ENCODE measurements around the gene SLC17A9. TPM values are rescaled to one million over a fixed set of nuclear protein-coding genes. Genes with fewer than 3 reads are reported as not detected.

Gene SLC17A9
- total RNA-seq, 1 donor from 2014 or later, result 7.0 TPM

DNA sequence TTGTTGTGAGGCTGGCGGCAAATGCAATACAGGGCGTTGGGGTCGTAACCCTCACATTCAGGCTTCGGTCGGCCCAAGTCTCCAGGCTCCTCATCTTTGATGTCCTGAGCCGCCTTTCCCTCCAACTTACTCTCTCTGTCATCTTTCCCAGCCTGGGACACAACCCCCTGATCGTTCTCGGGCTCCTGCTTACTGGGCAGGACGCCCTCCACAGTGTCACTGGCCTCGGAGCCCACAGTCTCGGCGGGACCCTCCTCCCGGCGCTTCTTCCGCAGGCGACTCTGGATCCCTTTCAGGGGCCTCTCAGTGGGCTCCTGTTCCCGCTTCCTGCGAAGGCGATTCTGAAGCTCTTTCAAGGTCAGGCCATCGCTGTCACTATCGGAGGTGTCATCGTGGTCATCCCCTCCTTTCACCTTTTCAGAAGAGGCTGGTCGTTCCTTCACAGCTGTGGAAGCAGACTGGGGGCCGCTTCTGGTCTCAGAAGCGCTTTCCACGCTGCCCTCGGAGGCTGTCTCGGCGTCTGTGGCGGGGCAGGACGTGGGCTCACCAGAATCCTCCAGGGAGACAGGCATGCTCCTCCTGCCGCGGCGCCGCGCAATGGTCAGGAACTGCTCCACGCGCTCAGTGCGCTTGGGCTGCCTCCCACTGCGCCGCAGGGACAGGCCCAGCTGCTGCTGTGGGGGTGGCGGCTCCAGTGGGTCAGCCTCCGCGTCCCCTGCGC lies 41.6 kb upstream of the SLC17A9 start:
- DNase-seq (ENCODE audit: low spot score), result no peak
- Mint-ChIP-seq H3K4me3 (ENCODE audit: unreplicated experiment) (peak overlapping the region; percentile 56), H3K9me3 (ENCODE audit: unreplicated experiment) (no peaks in the 10 kb centered on the region), H3K27ac (ENCODE audit: unreplicated experiment) (no peak overlapping the region), H3K27me3 (ENCODE audit: unreplicated experiment) (peaks cover 5% of the 10 kb centered on the region), H3K4me1 (ENCODE audit: unreplicated experiment) (peaks cover 11% of the 10 kb centered on the region), H3K36me3 (ENCODE audit: low read depth, unreplicated experiment) (peaks cover 49% of the 10 kb centered on the region)
- TF ChIP-seq, protein P1, sequence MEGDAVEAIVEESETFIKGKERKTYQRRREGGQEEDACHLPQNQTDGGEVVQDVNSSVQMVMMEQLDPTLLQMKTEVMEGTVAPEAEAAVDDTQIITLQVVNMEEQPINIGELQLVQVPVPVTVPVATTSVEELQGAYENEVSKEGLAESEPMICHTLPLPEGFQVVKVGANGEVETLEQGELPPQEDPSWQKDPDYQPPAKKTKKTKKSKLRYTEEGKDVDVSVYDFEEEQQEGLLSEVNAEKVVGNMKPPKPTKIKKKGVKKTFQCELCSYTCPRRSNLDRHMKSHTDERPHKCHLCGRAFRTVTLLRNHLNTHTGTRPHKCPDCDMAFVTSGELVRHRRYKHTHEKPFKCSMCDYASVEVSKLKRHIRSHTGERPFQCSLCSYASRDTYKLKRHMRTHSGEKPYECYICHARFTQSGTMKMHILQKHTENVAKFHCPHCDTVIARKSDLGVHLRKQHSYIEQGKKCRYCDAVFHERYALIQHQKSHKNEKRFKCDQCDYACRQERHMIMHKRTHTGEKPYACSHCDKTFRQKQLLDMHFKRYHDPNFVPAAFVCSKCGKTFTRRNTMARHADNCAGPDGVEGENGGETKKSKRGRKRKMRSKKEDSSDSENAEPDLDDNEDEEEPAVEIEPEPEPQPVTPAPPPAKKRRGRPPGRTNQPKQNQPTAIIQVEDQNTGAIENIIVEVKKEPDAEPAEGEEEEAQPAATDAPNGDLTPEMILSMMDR (IDR thresholded peaks at IDR 0.05; ENCODE audit: unreplicated experiment), result no peak

DNA sequence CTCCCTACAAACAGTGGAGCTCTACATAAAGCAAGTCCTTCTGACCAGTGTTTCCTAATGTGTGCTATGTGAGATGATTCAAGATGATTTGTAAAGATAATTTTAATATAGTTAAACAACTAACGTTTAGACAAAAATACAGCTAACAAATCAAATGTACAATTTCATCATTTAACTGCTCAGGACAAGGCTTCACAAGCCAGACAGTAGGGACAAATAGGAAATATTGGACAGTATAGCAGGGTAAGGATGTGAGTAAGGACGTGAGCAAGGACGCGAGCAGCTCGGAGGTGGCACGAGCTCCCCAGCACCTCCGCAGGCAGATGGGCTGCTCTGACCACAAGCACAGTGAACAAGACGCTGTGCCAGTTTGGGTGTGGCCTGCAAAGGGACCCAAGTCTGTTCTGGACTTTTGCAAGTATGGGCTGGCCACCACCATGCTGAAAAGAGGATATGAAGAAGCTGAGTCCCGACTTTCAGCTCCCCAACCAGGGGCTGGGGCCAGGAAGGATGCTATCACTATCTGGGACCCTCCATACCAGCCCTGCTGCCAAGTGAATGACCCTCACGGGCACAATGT lies 40.7 kb upstream of the SLC17A9 start:
- peaks cover 41% of the 10 kb centered on the region for H3K36me3 Mint-ChIP-seq (ENCODE audit: low read depth, unreplicated experiment)
- H3K27ac Mint-ChIP-seq (ENCODE audit: unreplicated experiment), result no peak overlapping the region

DNA sequence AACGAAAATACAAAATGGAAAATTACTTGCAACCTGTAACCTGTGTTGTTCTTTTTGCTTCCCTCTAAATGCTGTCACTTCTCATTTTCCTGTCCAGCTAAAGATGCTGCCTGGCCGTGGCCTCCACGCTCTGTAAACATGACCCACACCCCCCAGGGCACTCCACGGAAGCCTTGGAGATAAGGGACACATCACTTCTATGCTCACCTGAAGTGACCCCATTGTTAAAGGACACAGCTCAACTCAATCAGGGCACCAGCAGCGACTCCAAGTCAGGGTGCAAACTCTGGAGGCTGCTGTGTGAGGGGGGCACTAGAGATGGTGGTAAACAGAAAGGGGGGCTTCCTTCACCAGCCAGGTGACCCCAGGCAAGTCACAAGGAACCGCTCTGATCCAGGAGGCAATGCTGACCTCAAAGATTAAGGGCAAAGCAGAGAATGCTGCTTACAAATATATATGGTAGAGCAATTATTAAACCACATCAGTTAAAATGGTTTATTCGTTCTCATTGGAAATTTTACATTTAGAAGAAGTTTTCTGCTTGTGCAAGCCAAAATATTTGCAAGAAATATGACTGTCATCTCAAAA lies 39.4 kb upstream of the SLC17A9 start:
- peaks cover 30% of the 10 kb centered on the region for H3K36me3 Mint-ChIP-seq (ENCODE audit: low read depth, unreplicated experiment)
- H3K9me3 Mint-ChIP-seq (ENCODE audit: unreplicated experiment), result no peaks in the 10 kb centered on the region
- H3K27ac Mint-ChIP-seq (ENCODE audit: unreplicated experiment), result peak overlapping the region; percentile 81
- no peak for DNase-seq (ENCODE audit: low spot score)
- peaks cover 22% of the 10 kb centered on the region for H3K4me1 Mint-ChIP-seq (ENCODE audit: unreplicated experiment)
- H3K4me3 Mint-ChIP-seq (ENCODE audit: unreplicated experiment), result no peak overlapping the region
- peaks cover 5% of the 10 kb centered on the region for H3K27me3 Mint-ChIP-seq (ENCODE audit: unreplicated experiment)
- TF ChIP-seq, protein P1 (IDR thresholded peaks at IDR 0.05; ENCODE audit: unreplicated experiment), result no peak

More for the DNA sequence above, 40.7 kb upstream of the SLC17A9 start:
- H3K27me3 Mint-ChIP-seq (ENCODE audit: unreplicated experiment), result peaks cover 5% of the 10 kb centered on the region
- TF ChIP-seq, protein P1 (IDR thresholded peaks at IDR 0.05; ENCODE audit: unreplicated experiment), result no peak
- DNase-seq (ENCODE audit: low spot score), result no peak
- H3K4me3 Mint-ChIP-seq (ENCODE audit: unreplicated experiment), result peak overlapping the region; percentile 51
- peaks cover 14% of the 10 kb centered on the region for H3K4me1 Mint-ChIP-seq (ENCODE audit: unreplicated experiment)
- no peaks in the 10 kb centered on the region for H3K9me3 Mint-ChIP-seq (ENCODE audit: unreplicated experiment)

DNA sequence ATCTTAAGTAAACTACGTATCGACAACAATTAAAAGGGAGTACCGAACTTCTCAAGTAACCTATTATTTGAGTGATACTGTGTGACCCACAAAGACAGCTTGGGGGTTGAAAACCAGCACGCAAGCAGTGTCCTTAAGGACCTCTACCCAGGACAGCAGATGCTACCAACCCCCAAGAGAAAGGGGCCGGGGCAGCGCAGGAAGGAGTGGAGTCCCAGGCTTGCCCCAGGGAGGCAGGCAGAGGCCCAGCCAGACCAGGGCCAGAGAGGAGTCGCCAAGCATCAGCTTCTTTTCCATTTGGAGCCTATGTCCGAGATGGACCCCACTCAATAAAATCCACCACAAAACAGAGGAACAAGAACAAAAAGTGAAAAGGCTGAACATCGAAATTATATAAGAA lies 38.1 kb upstream of the SLC17A9 start:
- TF ChIP-seq, protein P1 (IDR thresholded peaks at IDR 0.05; ENCODE audit: unreplicated experiment), result no peak
- Mint-ChIP-seq H3K27me3 (ENCODE audit: unreplicated experiment) (peaks cover 2% of the 10 kb centered on the region), H3K36me3 (ENCODE audit: low read depth, unreplicated experiment) (peaks cover 19% of the 10 kb centered on the region), H3K4me3 (ENCODE audit: unreplicated experiment) (no peak overlapping the region), H3K4me1 (ENCODE audit: unreplicated experiment) (peaks cover 35% of the 10 kb centered on the region), H3K9me3 (ENCODE audit: unreplicated experiment) (no peaks in the 10 kb centered on the region), H3K27ac (ENCODE audit: unreplicated experiment) (peak overlapping the region; percentile 99)
- no peak for DNase-seq (ENCODE audit: low spot score)
